ENCODE data around the gene C10orf71.

The C10orf71 gene

GRCh38 chr10:49298983-49299815 is at the start of gene C10orf71:
Gene C10orf71 (plus strand): TSS chr10:49299170. CDS start chr10:49322546, 23,376 bp downstream.
- Histone ChIP-seq H3K9me3 (ENCODE audit: control insufficient read depth in 2 of 2, low read length in 2 of 2) (no peaks in the 10 kb centered on the region), H3K4me1 (ENCODE audit: control insufficient read depth, insufficient read depth, low read length) (peaks cover 18% of the 10 kb centered on the region), H3K4me3 (ENCODE audit: low read length in 2 of 2) (peak within 1 kb of the TSS in 1 of 2 donors; percentile 55), H3K9ac (ENCODE audit: low read length in 2 of 2) (no peak within 1 kb of the TSS), H3K36me3 (ENCODE audit: control insufficient read depth in 2 of 2, insufficient read depth in 2 of 2, low read length in 2 of 2) (no peaks in the 10 kb centered on the region), H3K27me3 (ENCODE audit: control insufficient read depth in 1 of 2, insufficient read depth in 2 of 2, low read length in 2 of 2) (peaks cover 2 to 13% of the 10 kb centered on the region in 2 donors), H3K27ac (ENCODE audit: low read length) (no peak within 1 kb of the TSS)

GRCh38 chr10:49252313-49253034 is 46.5 kb upstream of the C10orf71 start:
- Histone ChIP-seq H3K9ac (ENCODE audit: low read length in 2 of 2) (no peak overlapping the region), H3K27ac (ENCODE audit: low read length) (no peak overlapping the region), H3K36me3 (ENCODE audit: control insufficient read depth in 2 of 2, insufficient read depth in 2 of 2, low read length in 2 of 2) (no peaks in the 10 kb centered on the region), H3K4me3 (ENCODE audit: low read length in 2 of 2) (no peak overlapping the region), H3K9me3 (ENCODE audit: control insufficient read depth in 2 of 2, low read length in 2 of 2) (peaks cover 0 to 4% of the 10 kb centered on the region in 2 donors), H3K4me1 (ENCODE audit: control insufficient read depth, insufficient read depth, low read length) (peaks cover 3% of the 10 kb centered on the region), H3K27me3 (ENCODE audit: control insufficient read depth in 1 of 2, insufficient read depth in 2 of 2, low read length in 2 of 2) (peaks cover 0 to 4% of the 10 kb centered on the region in 2 donors)

- H3K36me3 ChIP-seq (ENCODE audit: control insufficient read depth in 2 of 2, insufficient read depth in 2 of 2, low read length in 2 of 2), result no peaks in the 10 kb centered on the region
- H3K27me3 ChIP-seq (ENCODE audit: control insufficient read depth in 1 of 2, insufficient read depth in 2 of 2, low read length in 2 of 2), result peaks cover 0 to 4% of the 10 kb centered on the region in 2 donors
- H3K4me1 ChIP-seq (ENCODE audit: control insufficient read depth, insufficient read depth, low read length), result peaks cover 3% of the 10 kb centered on the region
- H3K9ac ChIP-seq (ENCODE audit: low read length in 2 of 2), result no peak overlapping the region
- no peak overlapping the region for H3K27ac ChIP-seq (ENCODE audit: low read length)
- H3K9me3 ChIP-seq (ENCODE audit: control insufficient read depth in 2 of 2, low read length in 2 of 2), result peaks cover 0 to 4% of the 10 kb centered on the region in 2 donors
- H3K4me3 ChIP-seq (ENCODE audit: low read length in 2 of 2), result no peak overlapping the region
Observed at GRCh38 chr10:49253340-49253906, 45.5 kb upstream of the C10orf71 start.

- H3K9me3 ChIP-seq (ENCODE audit: control insufficient read depth in 2 of 2, low read length in 2 of 2), result peaks cover 0 to 4% of the 10 kb centered on the region in 2 donors
- peaks cover 0 to 4% of the 10 kb centered on the region in 2 donors for H3K27me3 ChIP-seq (ENCODE audit: control insufficient read depth in 1 of 2, insufficient read depth in 2 of 2, low read length in 2 of 2)
- H3K4me1 ChIP-seq (ENCODE audit: control insufficient read depth, insufficient read depth, low read length), result peaks cover 3% of the 10 kb centered on the region
- H3K9ac ChIP-seq (ENCODE audit: low read length in 2 of 2), result no peak overlapping the region
- no peak overlapping the region for H3K4me3 ChIP-seq (ENCODE audit: low read length in 2 of 2)
- no peaks in the 10 kb centered on the region for H3K36me3 ChIP-seq (ENCODE audit: control insufficient read depth in 2 of 2, insufficient read depth in 2 of 2, low read length in 2 of 2)
- H3K27ac ChIP-seq (ENCODE audit: low read length), result no peak overlapping the region
Observed at GRCh38 chr10:49254150-49254549, 44.8 kb upstream of the C10orf71 start.

- H3K27ac ChIP-seq (ENCODE audit: low read length), result no peak overlapping the region
- H3K9me3 ChIP-seq (ENCODE audit: control insufficient read depth in 2 of 2, low read length in 2 of 2), result peaks cover 0 to 4% of the 10 kb centered on the region in 2 donors
- no peak overlapping the region for H3K9ac ChIP-seq (ENCODE audit: low read length in 2 of 2)
- peaks cover 0 to 4% of the 10 kb centered on the region in 2 donors for H3K27me3 ChIP-seq (ENCODE audit: control insufficient read depth in 1 of 2, insufficient read depth in 2 of 2, low read length in 2 of 2)
- no peaks in the 10 kb centered on the region for H3K36me3 ChIP-seq (ENCODE audit: control insufficient read depth in 2 of 2, insufficient read depth in 2 of 2, low read length in 2 of 2)
- H3K4me1 ChIP-seq (ENCODE audit: control insufficient read depth, insufficient read depth, low read length), result peaks cover 3% of the 10 kb centered on the region
- H3K4me3 ChIP-seq (ENCODE audit: low read length in 2 of 2), result no peak overlapping the region
Observed at GRCh38 chr10:49254556-49255318, 44.2 kb upstream of the C10orf71 start.

GRCh38 chr10:49255883-49256282 is 43.1 kb upstream of the C10orf71 start:
- H3K4me3 ChIP-seq (ENCODE audit: low read length in 2 of 2), result no peak overlapping the region
- peaks cover 3 to 4% of the 10 kb centered on the region in 2 donors for H3K9me3 ChIP-seq (ENCODE audit: control insufficient read depth in 2 of 2, low read length in 2 of 2)
- H3K4me1 ChIP-seq (ENCODE audit: control insufficient read depth, insufficient read depth, low read length), result peaks cover 3% of the 10 kb centered on the region
- H3K27me3 ChIP-seq (ENCODE audit: control insufficient read depth in 1 of 2, insufficient read depth in 2 of 2, low read length in 2 of 2), result peaks cover 0 to 4% of the 10 kb centered on the region in 2 donors
- H3K36me3 ChIP-seq (ENCODE audit: control insufficient read depth in 2 of 2, insufficient read depth in 2 of 2, low read length in 2 of 2), result no peaks in the 10 kb centered on the region
- no peak overlapping the region for H3K9ac ChIP-seq (ENCODE audit: low read length in 2 of 2)
- H3K27ac ChIP-seq (ENCODE audit: low read length), result no peak overlapping the region

GRCh38 chr10:49257154-49257553 is 41.8 kb upstream of the C10orf71 start:
- H3K36me3 ChIP-seq (ENCODE audit: control insufficient read depth in 2 of 2, insufficient read depth in 2 of 2, low read length in 2 of 2), result no peaks in the 10 kb centered on the region
- peaks cover 3 to 4% of the 10 kb centered on the region in 2 donors for H3K9me3 ChIP-seq (ENCODE audit: control insufficient read depth in 2 of 2, low read length in 2 of 2)
- no peak overlapping the region for H3K4me3 ChIP-seq (ENCODE audit: low read length in 2 of 2)
- no peak overlapping the region for H3K27ac ChIP-seq (ENCODE audit: low read length)
- H3K27me3 ChIP-seq (ENCODE audit: control insufficient read depth in 1 of 2, insufficient read depth in 2 of 2, low read length in 2 of 2), result peaks cover 0 to 4% of the 10 kb centered on the region in 2 donors
- no peak overlapping the region for H3K9ac ChIP-seq (ENCODE audit: low read length in 2 of 2)
- H3K4me1 ChIP-seq (ENCODE audit: control insufficient read depth, insufficient read depth, low read length), result peaks cover 3% of the 10 kb centered on the region

GRCh38 chr10:49257626-49258349 is 41.2 kb upstream of the C10orf71 start:
- Histone ChIP-seq H3K9me3 (ENCODE audit: control insufficient read depth in 2 of 2, low read length in 2 of 2) (peaks cover 0 to 3% of the 10 kb centered on the region in 2 donors), H3K4me1 (ENCODE audit: control insufficient read depth, insufficient read depth, low read length) (peaks cover 3% of the 10 kb centered on the region), H3K9ac (ENCODE audit: low read length in 2 of 2) (no peak overlapping the region), H3K36me3 (ENCODE audit: control insufficient read depth in 2 of 2, insufficient read depth in 2 of 2, low read length in 2 of 2) (no peaks in the 10 kb centered on the region), H3K4me3 (ENCODE audit: low read length in 2 of 2) (no peak overlapping the region), H3K27me3 (ENCODE audit: control insufficient read depth in 1 of 2, insufficient read depth in 2 of 2, low read length in 2 of 2) (peaks cover 0 to 4% of the 10 kb centered on the region in 2 donors), H3K27ac (ENCODE audit: low read length) (no peak overlapping the region)

- H3K27ac ChIP-seq (ENCODE audit: low read length), result no peak overlapping the region
- peaks cover 0 to 2% of the 10 kb centered on the region in 2 donors for H3K27me3 ChIP-seq (ENCODE audit: control insufficient read depth in 1 of 2, insufficient read depth in 2 of 2, low read length in 2 of 2)
- no peak overlapping the region for H3K4me3 ChIP-seq (ENCODE audit: low read length in 2 of 2)
- H3K36me3 ChIP-seq (ENCODE audit: control insufficient read depth in 2 of 2, insufficient read depth in 2 of 2, low read length in 2 of 2), result no peaks in the 10 kb centered on the region
- no peak overlapping the region for H3K9ac ChIP-seq (ENCODE audit: low read length in 2 of 2)
- H3K9me3 ChIP-seq (ENCODE audit: control insufficient read depth in 2 of 2, low read length in 2 of 2), result peaks cover 0 to 3% of the 10 kb centered on the region in 2 donors
- peaks cover 3% of the 10 kb centered on the region for H3K4me1 ChIP-seq (ENCODE audit: control insufficient read depth, insufficient read depth, low read length)
Observed at GRCh38 chr10:49258350-49258683, 40.7 kb upstream of the C10orf71 start.

All from stomach smooth muscle (tissue), 2 donors.